Measurements from ENCODE around the gene HYDIN. TPM values are rescaled to one million over a fixed set of nuclear protein-coding genes. Genes with fewer than 3 reads are reported as not detected.

The HYDIN gene
- total and polyA plus RNA-seq, 9 of the 15 experiments (the other 6 are each of a cell fraction or from before 2014, with no cell fraction given) = 0.08 to 0.43 (median 0.14) TPM; not detected in 1

DNA sequence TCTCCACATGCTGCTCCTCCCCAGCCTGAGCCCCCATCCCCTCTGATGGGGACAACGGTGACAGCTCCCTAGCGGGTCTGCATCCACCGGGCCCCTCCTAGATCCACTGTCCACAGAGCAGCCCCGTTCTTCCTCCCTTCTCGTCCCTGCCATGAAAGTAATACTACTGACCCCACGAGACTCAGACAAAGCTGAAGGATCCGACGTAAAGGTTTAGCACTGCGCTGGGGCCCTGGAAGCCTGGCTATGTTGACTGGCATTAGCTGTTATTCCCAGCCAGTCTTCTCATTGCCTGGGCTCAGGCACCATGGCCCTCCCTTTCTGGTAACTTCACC lies 460.3 kb downstream of the HYDIN start (continued):
- TF ChIP-seq, protein P1, sequence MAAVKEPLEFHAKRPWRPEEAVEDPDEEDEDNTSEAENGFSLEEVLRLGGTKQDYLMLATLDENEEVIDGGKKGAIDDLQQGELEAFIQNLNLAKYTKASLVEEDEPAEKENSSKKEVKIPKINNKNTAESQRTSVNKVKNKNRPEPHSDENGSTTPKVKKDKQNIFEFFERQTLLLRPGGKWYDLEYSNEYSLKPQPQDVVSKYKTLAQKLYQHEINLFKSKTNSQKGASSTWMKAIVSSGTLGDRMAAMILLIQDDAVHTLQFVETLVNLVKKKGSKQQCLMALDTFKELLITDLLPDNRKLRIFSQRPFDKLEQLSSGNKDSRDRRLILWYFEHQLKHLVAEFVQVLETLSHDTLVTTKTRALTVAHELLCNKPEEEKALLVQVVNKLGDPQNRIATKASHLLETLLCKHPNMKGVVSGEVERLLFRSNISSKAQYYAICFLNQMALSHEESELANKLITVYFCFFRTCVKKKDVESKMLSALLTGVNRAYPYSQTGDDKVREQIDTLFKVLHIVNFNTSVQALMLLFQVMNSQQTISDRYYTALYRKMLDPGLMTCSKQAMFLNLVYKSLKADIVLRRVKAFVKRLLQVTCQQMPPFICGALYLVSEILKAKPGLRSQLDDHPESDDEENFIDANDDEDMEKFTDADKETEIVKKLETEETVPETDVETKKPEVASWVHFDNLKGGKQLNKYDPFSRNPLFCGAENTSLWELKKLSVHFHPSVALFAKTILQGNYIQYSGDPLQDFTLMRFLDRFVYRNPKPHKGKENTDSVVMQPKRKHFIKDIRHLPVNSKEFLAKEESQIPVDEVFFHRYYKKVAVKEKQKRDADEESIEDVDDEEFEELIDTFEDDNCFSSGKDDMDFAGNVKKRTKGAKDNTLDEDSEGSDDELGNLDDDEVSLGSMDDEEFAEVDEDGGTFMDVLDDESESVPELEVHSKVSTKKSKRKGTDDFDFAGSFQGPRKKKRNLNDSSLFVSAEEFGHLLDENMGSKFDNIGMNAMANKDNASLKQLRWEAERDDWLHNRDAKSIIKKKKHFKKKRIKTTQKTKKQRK (IDR thresholded peaks at IDR 0.05; ENCODE audit: borderline replicate concordance, low read depth, low read length) = no peak
- TF ChIP-seq, protein P2, sequence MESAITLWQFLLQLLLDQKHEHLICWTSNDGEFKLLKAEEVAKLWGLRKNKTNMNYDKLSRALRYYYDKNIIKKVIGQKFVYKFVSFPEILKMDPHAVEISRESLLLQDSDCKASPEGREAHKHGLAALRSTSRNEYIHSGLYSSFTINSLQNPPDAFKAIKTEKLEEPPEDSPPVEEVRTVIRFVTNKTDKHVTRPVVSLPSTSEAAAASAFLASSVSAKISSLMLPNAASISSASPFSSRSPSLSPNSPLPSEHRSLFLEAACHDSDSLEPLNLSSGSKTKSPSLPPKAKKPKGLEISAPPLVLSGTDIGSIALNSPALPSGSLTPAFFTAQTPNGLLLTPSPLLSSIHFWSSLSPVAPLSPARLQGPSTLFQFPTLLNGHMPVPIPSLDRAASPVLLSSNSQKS (CRISPR knock-in tag; IDR thresholded peaks at IDR 0.05) = no peak
- no peak for TF ChIP-seq POLR2A (conservative IDR thresholded peaks at IDR 0.05)
- TF ChIP-seq BCOR (IDR thresholded peaks at IDR 0.05) = no peak

DNA sequence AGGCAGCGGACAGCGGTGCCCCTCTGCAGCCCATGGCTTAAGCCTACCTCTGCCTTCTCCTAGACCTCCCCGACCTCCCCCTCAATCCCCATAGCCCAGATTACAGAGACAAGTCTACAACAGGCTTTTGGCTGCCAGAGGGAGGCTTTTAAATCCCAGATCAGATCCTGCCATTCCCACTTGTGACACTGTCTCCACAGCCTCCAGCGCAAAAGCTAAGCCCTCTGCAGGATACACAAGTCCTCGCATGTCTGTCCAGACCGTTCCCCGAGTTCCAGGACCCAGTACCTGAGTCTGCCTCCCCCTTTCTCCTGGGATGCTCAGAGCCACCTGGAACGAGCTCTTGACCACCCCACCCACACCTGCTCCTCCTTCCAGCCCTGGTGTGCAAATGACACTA lies 460.8 kb downstream of the HYDIN start:
- BruUV-seq (replicated peaks) = no TSS peak
- no peaks in the 10 kb centered on the region for H3K9me3 ChIP-seq (replicated peaks; ENCODE audit: control insufficient read depth, insufficient read depth, low read depth, low read length)
- no peak overlapping the region for H3K4me3 ChIP-seq
- no peaks in the 10 kb centered on the region for H3K27me3 ChIP-seq (ENCODE audit: control insufficient read depth in 2 of 2, insufficient read depth in 2 of 2, low read length in 2 of 2)
- no peaks in the 10 kb centered on the region for H3K79me2 ChIP-seq (ENCODE audit: control insufficient read depth, insufficient read depth, low read length)
- no peak for ATAC-seq
- intact Hi-C loops (cut with micrococcal nuclease) = loop anchor here (2.0 to 10.0 kb wide), 4 partner anchors 82 to 395 kb away; partner anchors contain the start of gene MTSS2
- peaks cover 0 to 2% of the 10 kb centered on the region in 2 experiments; a peak in 3 of 5 replicates for H3K4me1 ChIP-seq (replicated peaks in 1 of 2; ENCODE audit: control insufficient read depth in 2 of 2, insufficient read depth in 2 of 2, low read length in 2 of 2)
- WGBS (ENCODE audit: insufficient coverage, low coverage, missing lambda C conversion rate) = 74% methylated on average over 4 of the region's 8 CpGs
- no peak overlapping the region for H3K4me2 ChIP-seq (ENCODE audit: insufficient read depth, low read length)
- H2AFZ ChIP-seq (ENCODE audit: low read depth, low read length) = no peak overlapping the region
- no peaks in the 10 kb centered on the region; the same call in 1 of the 2 replicates for H4K20me1 ChIP-seq (replicated peaks; ENCODE audit: control insufficient read depth, insufficient read depth, low read length)
- CTCF ChIA-PET (ENCODE audit: low intra/inter-chr PET ratio) = interaction anchor here (0.6 to 0.7 kb wide), 2 partner anchors 91 to 141 kb away, joined by 4 to 7 read pairs; no protein-coding TSS in a partner anchor
- no peak for FAIRE-seq
- H3K9ac ChIP-seq (ENCODE audit: insufficient read depth in 1 of 2, low read depth in 2 of 2, low read length in 2 of 2) = no peak overlapping the region
- POLR2A ChIA-PET = no interaction called here
- no peak for DNase-seq (ENCODE audit: extremely low read depth in 1 of 4, low spot score in 3 of 4)
- H3K27ac ChIP-seq (ENCODE audit: extremely low read depth, low read depth, low read length) = no peak overlapping the region
- H3K36me3 ChIP-seq (ENCODE audit: control insufficient read depth, insufficient read depth, low read length) = peaks cover 54% of the 10 kb centered on the region; the same call in 2 of the 3 replicates
- H3K9me1 ChIP-seq (ENCODE audit: control insufficient read depth, insufficient read depth, low read length) = no peaks in the 10 kb centered on the region
- in situ Hi-C loops (cut with MboI) = no loop called here
- TF ChIP-seq, protein P3, sequence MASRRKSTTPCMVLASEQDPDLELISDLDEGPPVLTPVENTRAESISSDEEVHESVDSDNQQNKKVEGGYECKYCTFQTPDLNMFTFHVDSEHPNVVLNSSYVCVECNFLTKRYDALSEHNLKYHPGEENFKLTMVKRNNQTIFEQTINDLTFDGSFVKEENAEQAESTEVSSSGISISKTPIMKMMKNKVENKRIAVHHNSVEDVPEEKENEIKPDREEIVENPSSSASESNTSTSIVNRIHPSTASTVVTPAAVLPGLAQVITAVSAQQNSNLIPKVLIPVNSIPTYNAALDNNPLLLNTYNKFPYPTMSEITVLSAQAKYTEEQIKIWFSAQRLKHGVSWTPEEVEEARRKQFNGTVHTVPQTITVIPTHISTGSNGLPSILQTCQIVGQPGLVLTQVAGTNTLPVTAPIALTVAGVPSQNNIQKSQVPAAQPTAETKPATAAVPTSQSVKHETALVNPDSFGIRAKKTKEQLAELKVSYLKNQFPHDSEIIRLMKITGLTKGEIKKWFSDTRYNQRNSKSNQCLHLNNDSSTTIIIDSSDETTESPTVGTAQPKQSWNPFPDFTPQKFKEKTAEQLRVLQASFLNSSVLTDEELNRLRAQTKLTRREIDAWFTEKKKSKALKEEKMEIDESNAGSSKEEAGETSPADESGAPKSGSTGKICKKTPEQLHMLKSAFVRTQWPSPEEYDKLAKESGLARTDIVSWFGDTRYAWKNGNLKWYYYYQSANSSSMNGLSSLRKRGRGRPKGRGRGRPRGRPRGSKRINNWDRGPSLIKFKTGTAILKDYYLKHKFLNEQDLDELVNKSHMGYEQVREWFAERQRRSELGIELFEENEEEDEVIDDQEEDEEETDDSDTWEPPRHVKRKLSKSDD (conservative IDR thresholded peaks at IDR 0.05; ENCODE audit: low read length) = no peak
- TF ChIP-seq, protein P4, sequence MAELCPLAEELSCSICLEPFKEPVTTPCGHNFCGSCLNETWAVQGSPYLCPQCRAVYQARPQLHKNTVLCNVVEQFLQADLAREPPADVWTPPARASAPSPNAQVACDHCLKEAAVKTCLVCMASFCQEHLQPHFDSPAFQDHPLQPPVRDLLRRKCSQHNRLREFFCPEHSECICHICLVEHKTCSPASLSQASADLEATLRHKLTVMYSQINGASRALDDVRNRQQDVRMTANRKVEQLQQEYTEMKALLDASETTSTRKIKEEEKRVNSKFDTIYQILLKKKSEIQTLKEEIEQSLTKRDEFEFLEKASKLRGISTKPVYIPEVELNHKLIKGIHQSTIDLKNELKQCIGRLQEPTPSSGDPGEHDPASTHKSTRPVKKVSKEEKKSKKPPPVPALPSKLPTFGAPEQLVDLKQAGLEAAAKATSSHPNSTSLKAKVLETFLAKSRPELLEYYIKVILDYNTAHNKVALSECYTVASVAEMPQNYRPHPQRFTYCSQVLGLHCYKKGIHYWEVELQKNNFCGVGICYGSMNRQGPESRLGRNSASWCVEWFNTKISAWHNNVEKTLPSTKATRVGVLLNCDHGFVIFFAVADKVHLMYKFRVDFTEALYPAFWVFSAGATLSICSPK (IDR thresholded peaks at IDR 0.05; ENCODE audit: borderline replicate concordance) = no peak
- no peak for TF ChIP-seq CBFB (CRISPR knock-in tag; IDR thresholded peaks at IDR 0.05)
- TF ChIP-seq, protein P5, sequence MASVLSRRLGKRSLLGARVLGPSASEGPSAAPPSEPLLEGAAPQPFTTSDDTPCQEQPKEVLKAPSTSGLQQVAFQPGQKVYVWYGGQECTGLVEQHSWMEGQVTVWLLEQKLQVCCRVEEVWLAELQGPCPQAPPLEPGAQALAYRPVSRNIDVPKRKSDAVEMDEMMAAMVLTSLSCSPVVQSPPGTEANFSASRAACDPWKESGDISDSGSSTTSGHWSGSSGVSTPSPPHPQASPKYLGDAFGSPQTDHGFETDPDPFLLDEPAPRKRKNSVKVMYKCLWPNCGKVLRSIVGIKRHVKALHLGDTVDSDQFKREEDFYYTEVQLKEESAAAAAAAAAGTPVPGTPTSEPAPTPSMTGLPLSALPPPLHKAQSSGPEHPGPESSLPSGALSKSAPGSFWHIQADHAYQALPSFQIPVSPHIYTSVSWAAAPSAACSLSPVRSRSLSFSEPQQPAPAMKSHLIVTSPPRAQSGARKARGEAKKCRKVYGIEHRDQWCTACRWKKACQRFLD (CRISPR knock-in tag; IDR thresholded peaks at IDR 0.05) = no peak
- no peak for TF ChIP-seq SUPT5H (IDR thresholded peaks at IDR 0.05)
- TF ChIP-seq NFE2 (IDR thresholded peaks at IDR 0.05; ENCODE audit: low read depth) = no peak
- no peak for TF ChIP-seq TAF9B (IDR thresholded peaks at IDR 0.05; ENCODE audit: partially characterized antibody)
- TF ChIP-seq DNMT1 (IDR thresholded peaks at IDR 0.05) = no peak
